ENCODE results near the gene LEKR1.

DNA sequence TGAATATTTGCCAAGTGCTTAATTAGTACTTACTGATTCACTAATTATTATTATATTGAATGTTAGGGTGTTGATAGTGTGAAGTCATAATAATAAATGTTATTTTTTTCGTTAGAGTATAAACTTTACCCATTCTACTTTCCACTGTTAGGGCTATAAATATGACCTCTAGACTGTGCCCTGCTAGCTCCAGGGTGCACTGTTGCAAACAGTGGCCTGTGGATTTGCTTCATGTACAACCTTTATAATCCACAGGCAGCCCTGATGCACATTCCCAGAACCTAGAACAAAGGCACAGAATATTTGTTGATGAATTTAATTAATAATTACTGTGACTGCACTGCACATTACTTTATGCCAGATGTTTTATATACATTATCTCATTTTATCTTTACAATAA lies 28.8 kb upstream of the LEKR1 start:
- TF ChIP-seq ZNF274 (IDR thresholded peaks at IDR 0.05; ENCODE audit: low read depth, low read length) (no peak), YY1 (IDR thresholded peaks at IDR 0.05; ENCODE audit: insufficient read depth, insufficient read length) (no peak)
